ENCODE results near the gene TAX1BP1.

GRCh38 chr7:27873981-27874957, 134.3 kb downstream of the TAX1BP1 start:
- TF ChIP-seq GATA3 (IDR thresholded peaks at IDR 0.05; ENCODE audit: low read depth, low read length) (no peak), GATA2 (IDR thresholded peaks at IDR 0.05; ENCODE audit: low read depth, low read length) (no peak)

Data from SH-SY5Y (cell line).